Astrocyte (in vitro differentiated cells and primary cell): ENCODE measurements around the gene SP6. TPM values are rescaled to one million over a fixed set of nuclear protein-coding genes. Genes with fewer than 3 reads are reported as not detected.

Experiments
- DNase-seq: peaks from one replicate; pipeline ENCODE4 v3.0.0-alpha.2; 2010; ENCODE audit warnings: low read depth
- FAIRE-seq: peaks from 2 replicates; lab custom pipeline; 2011; peaks lifted over from hg19 to GRCh38; lab: Jason Lieb, UNC
- H2AFZ ChIP-seq: 2 replicates; pipeline ENCODE4 v1.6.0; 2012; ENCODE audit warnings: low read depth, low read length, inconsistent platforms
- H3K27ac ChIP-seq: 2 replicates; pipeline ENCODE4 v1.5.1; 2011; ENCODE audit warnings: low read depth, low read length, inconsistent platforms
- H3K27me3 ChIP-seq: 2 replicates; pipeline ENCODE4 v1.6.0; 2011; ENCODE audit warnings: low read length, inconsistent platforms; ENCODE audit not compliant: insufficient read depth
- H3K36me3 ChIP-seq: 2 replicates; pipeline ENCODE4 v1.5.1; 2011; ENCODE audit warnings: low read length, inconsistent platforms; ENCODE audit not compliant: insufficient read depth
- H3K4me1 ChIP-seq: 2 replicates; pipeline ENCODE4 v1.5.1; 2011; ENCODE audit warnings: low read length, inconsistent platforms; ENCODE audit not compliant: insufficient read depth
- H3K4me2 ChIP-seq: 2 replicates; pipeline ENCODE4 v1.6.0; 2012; ENCODE audit warnings: low read length, inconsistent platforms
- H3K4me3 ChIP-seq: 2 replicates; pipeline ENCODE4 v1.5.1; 2011; ENCODE audit warnings: low read depth, mild to moderate bottlenecking, low read length, inconsistent platforms; ENCODE audit not compliant: insufficient read depth
- H3K79me2 ChIP-seq: 2 replicates; pipeline ENCODE4 v1.6.0; 2012; ENCODE audit warnings: mild to moderate bottlenecking, low read length, inconsistent platforms; ENCODE audit not compliant: insufficient read depth
- H3K9ac ChIP-seq: 2 replicates; pipeline ENCODE4 v1.6.0; 2012; ENCODE audit warnings: mild to moderate bottlenecking, low read length, inconsistent platforms
- H3K9me3 ChIP-seq: 2 replicates; pipeline ENCODE4 v1.5.1; 2012; ENCODE audit warnings: low read depth, mild to moderate bottlenecking, low read length, inconsistent platforms; ENCODE audit not compliant: insufficient read depth
- H4K20me1 ChIP-seq: 2 replicates; pipeline ENCODE4 v1.6.0; 2012; ENCODE audit warnings: low read length, inconsistent platforms; ENCODE audit not compliant: insufficient read depth
- H3K27ac Mint-ChIP-seq: one replicate; pipeline ENCODE4 v1.8.0; 2021; ENCODE audit warnings: mild to moderate bottlenecking, mixed read lengths; ENCODE audit not compliant: unreplicated experiment
- H3K27me3 Mint-ChIP-seq: one replicate; pipeline ENCODE4 v1.8.0; 2021; ENCODE audit warnings: low read depth, mixed read lengths; ENCODE audit not compliant: unreplicated experiment
- H3K36me3 Mint-ChIP-seq: one replicate; pipeline ENCODE4 v1.8.0; 2021; ENCODE audit warnings: low read depth, mixed read lengths; ENCODE audit not compliant: unreplicated experiment
- H3K4me1 Mint-ChIP-seq: one replicate; pipeline ENCODE4 v1.8.0; 2021; ENCODE audit warnings: low read depth, mixed read lengths; ENCODE audit not compliant: unreplicated experiment
- H3K4me3 Mint-ChIP-seq: one replicate; pipeline ENCODE4 v1.8.0; 2021; ENCODE audit warnings: mild to moderate bottlenecking, moderate library complexity, mixed read lengths; ENCODE audit not compliant: unreplicated experiment
- H3K9me3 Mint-ChIP-seq: one replicate; pipeline ENCODE4 v1.8.0; 2021; ENCODE audit warnings: mild to moderate bottlenecking, mixed read lengths; ENCODE audit not compliant: unreplicated experiment
- CTCF ChIP-seq: IDR thresholded peaks from 2 replicates; pipeline ENCODE4 v1.5.1; 2011; ENCODE audit warnings: low read depth, mild to moderate bottlenecking, inconsistent platforms, low read length, moderate library complexity; ENCODE audit not compliant: insufficient read depth
- EZH2 ChIP-seq: IDR thresholded peaks from 2 replicates; pipeline ENCODE4 v1.6.1; 2012; ENCODE audit warnings: mild to moderate bottlenecking, low read length, inconsistent platforms; ENCODE audit not compliant: insufficient read depth
- total RNA-seq: library from RNA; stranded (reverse); gene quantifications from 2 replicates; pipeline ENCODE4 v1.2.1, GENCODE V29; 2021

Gene SP6
- total RNA-seq, 1 donor from 2014 or later = 1.6 TPM

GRCh38 chr17:47815106-47815918 is 35.7 kb downstream of the SP6 start:
- Histone ChIP-seq H3K4me2 (no peak overlapping the region), H3K4me1 (peaks cover 6% of the 10 kb centered on the region), H3K79me2 (peaks cover under 1% of the 10 kb centered on the region), H2AFZ (no peak overlapping the region), H3K27me3 (no peaks in the 10 kb centered on the region), H4K20me1 (peaks cover 32% of the 10 kb centered on the region), H3K27ac (no peak overlapping the region), H3K9me3 (no peaks in the 10 kb centered on the region), H3K4me3 (no peak overlapping the region), H3K9ac (no peak overlapping the region), H3K36me3 (peaks cover 8% of the 10 kb centered on the region)
- DNase-seq (no peak), FAIRE-seq (no peak)
- Mint-ChIP-seq H3K9me3 (no peaks in the 10 kb centered on the region), H3K4me1 (peaks cover 20% of the 10 kb centered on the region), H3K27ac (no peak overlapping the region), H3K27me3 (no peaks in the 10 kb centered on the region), H3K36me3 (peaks cover 26% of the 10 kb centered on the region), H3K4me3 (no peak overlapping the region)
- TF ChIP-seq EZH2 = no peak
- no peak for TF ChIP-seq CTCF

GRCh38 chr17:47813512-47814031 is 37.4 kb downstream of the SP6 start:
- H3K36me3 ChIP-seq = peaks cover 6% of the 10 kb centered on the region
- FAIRE-seq = no peak

More at GRCh38 chr17:47813512-47814031, 37.4 kb downstream of the SP6 start:
- no peak for DNase-seq
- Histone ChIP-seq H3K27ac (no peak overlapping the region), H3K4me1 (peaks cover 12% of the 10 kb centered on the region), H3K79me2 (no peaks in the 10 kb centered on the region), H2AFZ (no peak overlapping the region), H4K20me1 (peaks cover 42% of the 10 kb centered on the region), H3K27me3 (no peaks in the 10 kb centered on the region), H3K4me2 (no peak overlapping the region), H3K9ac (no peak overlapping the region), H3K4me3 (no peak overlapping the region), H3K9me3 (no peaks in the 10 kb centered on the region)
- TF ChIP-seq EZH2 (no peak), CTCF (no peak)
- peaks cover 23% of the 10 kb centered on the region for H3K36me3 Mint-ChIP-seq
- no peaks in the 10 kb centered on the region for H3K9me3 Mint-ChIP-seq
- no peak overlapping the region for H3K4me3 Mint-ChIP-seq
- H3K27ac Mint-ChIP-seq = no peak overlapping the region
- peaks cover 29% of the 10 kb centered on the region for H3K4me1 Mint-ChIP-seq
- H3K27me3 Mint-ChIP-seq = no peaks in the 10 kb centered on the region
